HG03025 (cell line): ENCODE data around the gene CAPZA2.

Experiments used
- ATAC-seq: cut with Tn5 transposase; IDR thresholded peaks from one replicate; pipeline ENCODE4 v1.9.1; 2021; ENCODE audit warnings: mild to moderate bottlenecking, moderate library complexity; ENCODE audit not compliant: unreplicated experiment, low FRiP score

The CAPZA2 gene

GRCh38 chr7:116859323-116859722, 3.1 kb upstream of the CAPZA2 start:
- no peak for ATAC-seq

- no peak for ATAC-seq
These were observed 670 bp upstream of the CAPZA2 start for GRCh38 chr7:116861717-116862116.

- ATAC-seq: peak; percentile 35
These were observed 724 bp downstream of the CAPZA2 start for GRCh38 chr7:116862951-116863670.

DNA sequence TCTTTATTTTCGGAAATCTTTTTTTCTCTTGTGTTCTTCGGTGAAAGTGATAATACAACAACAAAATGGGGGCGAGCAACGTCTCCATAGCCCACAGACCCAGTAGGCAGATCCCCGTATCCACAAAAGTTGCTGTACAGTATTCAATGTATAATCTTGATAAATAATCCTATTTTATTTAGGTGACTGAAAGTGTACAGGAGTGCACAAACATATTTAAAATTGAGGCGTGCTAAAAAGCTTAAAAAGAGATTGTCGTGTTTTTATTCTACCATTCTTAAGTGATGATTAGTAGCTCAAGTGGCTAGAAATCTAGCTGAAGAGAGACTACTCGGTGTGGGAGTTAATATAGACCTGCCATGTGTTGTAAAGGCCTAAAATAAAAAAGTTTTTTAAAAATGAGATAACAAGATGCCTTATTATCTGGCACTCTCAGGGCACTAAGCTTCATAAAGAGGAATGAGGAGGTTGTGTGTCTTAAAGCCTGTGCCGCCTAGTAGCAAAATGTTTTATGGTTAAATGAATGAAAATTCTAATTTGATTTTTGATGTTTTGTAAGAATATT, 1.6 kb downstream of the CAPZA2 start:
- ATAC-seq: no peak

- ATAC-seq: no peak
These were observed 8.8 kb downstream of the CAPZA2 start for GRCh38 chr7:116871061-116871700.

GRCh38 chr7:116872026-116872425, 9.6 kb downstream of the CAPZA2 start:
- no peak for ATAC-seq

GRCh38 chr7:116873619-116874018, 11.2 kb downstream of the CAPZA2 start:
- no peak for ATAC-seq

- no peak for ATAC-seq
These were observed 14.5 kb downstream of the CAPZA2 start for GRCh38 chr7:116876664-116877442.

DNA sequence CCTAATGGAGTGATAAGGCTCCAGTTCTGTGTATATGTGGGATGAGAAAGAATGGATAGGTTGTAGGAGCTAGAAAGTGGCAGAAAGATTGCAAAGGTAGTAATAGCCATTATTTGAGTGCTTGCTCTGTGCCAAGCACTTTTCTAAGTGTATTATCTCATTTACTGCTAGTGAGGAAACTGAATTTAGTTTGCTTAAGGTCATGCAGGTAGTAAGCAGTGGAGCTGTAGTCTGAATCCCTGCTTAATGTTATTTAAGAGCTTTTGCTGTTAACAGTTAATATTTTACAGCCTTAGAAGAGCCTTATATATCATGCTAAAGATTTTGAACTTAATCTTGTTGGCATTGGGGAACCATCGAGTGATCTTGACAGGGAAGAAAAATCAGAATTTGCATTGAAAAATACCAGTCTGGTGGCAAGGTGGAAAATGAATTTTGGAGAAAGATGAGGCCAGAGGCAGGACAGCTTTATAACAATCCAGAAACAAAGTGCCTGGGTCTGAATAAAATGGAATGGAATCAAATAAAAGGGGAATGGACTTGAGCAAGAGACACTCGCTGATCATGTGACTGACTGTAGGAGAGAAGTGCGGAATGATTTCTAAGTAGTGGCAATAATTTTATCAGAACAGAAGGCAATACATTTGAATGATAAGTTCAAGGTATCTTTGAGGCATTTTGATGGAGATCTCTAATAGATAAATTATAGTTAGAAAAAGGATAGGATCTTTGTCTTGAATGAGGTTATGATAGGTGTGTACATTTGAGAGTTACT, 15.2 kb downstream of the CAPZA2 start:
- ATAC-seq: no peak

DNA sequence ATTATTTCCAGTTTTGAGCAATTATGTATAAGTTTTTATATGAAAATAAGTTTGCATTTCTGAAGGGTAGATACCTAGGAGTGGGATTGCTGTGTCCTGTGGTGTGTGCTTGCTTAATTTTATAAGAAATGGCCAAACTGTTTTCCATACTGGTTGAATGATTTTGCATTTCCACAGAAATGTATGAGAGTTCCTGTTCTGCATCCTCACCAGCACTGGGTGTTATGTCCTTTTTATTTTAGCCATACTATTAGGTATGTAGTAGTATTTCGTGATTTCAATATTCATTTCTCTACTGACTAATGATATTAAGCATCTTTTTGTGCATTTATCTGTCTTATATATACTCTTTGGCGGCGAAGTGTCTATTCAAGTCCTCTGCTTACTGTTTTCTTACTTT, 22.3 kb downstream of the CAPZA2 start:
- ATAC-seq: no peak

DNA sequence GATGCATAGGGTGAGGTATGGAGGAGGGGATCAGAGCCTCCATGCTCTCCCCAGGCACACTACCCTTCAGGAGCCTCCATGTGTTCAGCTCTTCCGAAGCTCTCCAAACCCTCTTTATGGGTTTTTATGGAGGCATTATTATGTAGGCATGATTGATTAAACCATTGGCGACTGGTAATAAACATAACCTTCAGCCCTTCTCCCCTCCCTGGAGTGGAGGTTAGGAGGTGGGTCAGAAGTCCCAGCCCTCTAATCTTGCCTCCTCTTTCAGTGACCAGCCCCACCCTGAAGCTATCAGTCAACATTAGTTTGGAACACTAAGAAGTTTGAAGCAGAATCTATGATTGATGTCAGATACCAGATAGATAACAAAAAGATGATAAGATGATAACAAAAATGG, 23.3 kb downstream of the CAPZA2 start:
- ATAC-seq: no peak

DNA sequence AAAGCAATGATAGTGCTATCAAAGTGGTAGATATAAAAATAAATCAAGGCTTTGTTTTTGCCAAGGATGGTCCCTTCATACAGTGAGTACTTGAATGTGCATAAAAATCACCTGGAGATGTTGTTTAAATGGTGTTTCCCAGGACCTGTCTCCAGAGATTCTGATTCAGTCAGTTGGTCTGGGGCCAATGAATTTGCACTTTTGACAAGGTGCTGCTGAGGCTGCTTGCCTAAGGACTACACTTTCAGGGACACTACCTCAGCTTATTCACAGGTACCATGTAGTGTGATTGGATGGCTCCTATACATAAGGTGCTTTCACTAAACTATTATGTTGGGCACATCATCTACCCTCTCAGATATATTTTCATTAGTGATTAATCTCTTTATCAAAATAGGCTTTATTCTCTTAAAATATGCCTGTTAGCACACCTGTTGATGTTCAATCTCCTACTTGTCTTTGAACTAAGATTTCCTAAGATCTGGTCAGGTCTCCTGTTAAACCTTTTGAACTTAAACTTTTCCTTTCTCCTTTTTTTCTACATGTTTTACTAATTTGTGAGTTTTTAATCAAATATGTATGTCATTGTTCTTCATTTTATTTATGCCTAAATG, 24.3 kb downstream of the CAPZA2 start:
- ATAC-seq: no peak

- no peak for ATAC-seq
These were observed 26.5 kb downstream of the CAPZA2 start for GRCh38 chr7:116888895-116889294.

- no peak for ATAC-seq
These were observed 33.5 kb downstream of the CAPZA2 start for GRCh38 chr7:116895849-116896248.

- no peak for ATAC-seq
These were observed 35.3 kb downstream of the CAPZA2 start for GRCh38 chr7:116897661-116898060.

GRCh38 chr7:116899308-116899707, 36.9 kb downstream of the CAPZA2 start:
- ATAC-seq: no peak

DNA sequence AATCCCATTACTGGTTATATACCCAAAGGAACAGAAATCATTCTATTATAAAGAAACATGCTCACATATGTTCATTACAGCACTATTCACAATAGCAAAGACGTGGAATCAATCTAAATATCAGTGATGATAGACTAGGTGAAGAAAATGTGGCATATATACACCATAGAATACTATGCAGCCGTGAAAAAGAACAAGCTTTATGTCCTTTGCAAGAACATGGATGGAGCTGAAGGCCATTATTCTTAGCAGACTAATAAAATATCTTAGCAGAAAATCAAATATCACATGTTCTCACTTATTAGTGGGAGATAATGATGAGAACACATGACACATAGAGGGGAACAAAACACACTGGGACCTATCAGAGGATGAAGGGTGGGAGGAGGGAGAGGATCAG, 38.8 kb downstream of the CAPZA2 start:
- no peak for ATAC-seq

- no peak for ATAC-seq
These were observed 40.5 kb downstream of the CAPZA2 start for GRCh38 chr7:116902867-116903266.

GRCh38 chr7:116906391-116906790, 44.0 kb downstream of the CAPZA2 start:
- no peak for ATAC-seq

GRCh38 chr7:116910383-116910782, 48.0 kb downstream of the CAPZA2 start:
- no peak for ATAC-seq
